H9 (cell line): ENCODE data around the gene TRAPPC14. TPM values are rescaled to one million over a fixed set of nuclear protein-coding genes. Genes with fewer than 3 reads are reported as not detected.

ENCODE experiments used
- DNase-seq: peaks from one replicate; pipeline ENCODE4 v3.0.0-alpha.2; 2017
- H2AFZ ChIP-seq: one replicate; pipeline ENCODE4 v1.6.1; 2013; ENCODE audit warnings: mild to moderate bottlenecking, low read length, control low read depth, moderate library complexity
- H2AK5ac ChIP-seq: 2 replicates; pipeline ENCODE4 v1.6.1; 2013; ENCODE audit warnings: low read length, control low read depth, mixed read lengths; ENCODE audit not compliant: insufficient read length
- H2BK120ac ChIP-seq: one replicate; pipeline ENCODE4 v1.6.1; 2013; ENCODE audit warnings: low read depth, mild to moderate bottlenecking, low read length, control low read depth, inconsistent platforms; ENCODE audit not compliant: poor library complexity, severe bottlenecking
- H2BK12ac ChIP-seq: 2 replicates; pipeline ENCODE4 v1.6.1; 2013; ENCODE audit warnings: low read length, control low read depth, mixed read lengths, low read depth; ENCODE audit not compliant: insufficient read length
- H2BK15ac ChIP-seq: 2 replicates; pipeline ENCODE4 v1.6.1; 2013; ENCODE audit warnings: low read depth, low read length, control low read depth
- H2BK20ac ChIP-seq: one replicate; pipeline ENCODE4 v1.6.1; 2013; ENCODE audit warnings: low read depth, mild to moderate bottlenecking, low read length, control low read depth, inconsistent platforms; ENCODE audit not compliant: poor library complexity, severe bottlenecking
- H2BK5ac ChIP-seq: 2 replicates; pipeline ENCODE4 v1.6.1; 2013; ENCODE audit warnings: low read length, control low read depth, mixed read lengths; ENCODE audit not compliant: insufficient read length
- H3K14ac ChIP-seq: 2 replicates; pipeline ENCODE4 v1.6.1; 2013; ENCODE audit warnings: low read length, control low read depth; ENCODE audit not compliant: insufficient read depth
- H3K18ac ChIP-seq: 2 replicates; pipeline ENCODE4 v1.6.1; 2013; ENCODE audit warnings: low read depth, mild to moderate bottlenecking, mixed read lengths, low read length, control low read depth; ENCODE audit not compliant: insufficient read length
- H3K23ac ChIP-seq: 2 replicates; pipeline ENCODE4 v1.6.1; 2013; ENCODE audit warnings: low read length, control low read depth, mixed read lengths, low read depth; ENCODE audit not compliant: insufficient read length
- H3K23me2 ChIP-seq: 2 replicates; pipeline ENCODE4 v1.6.1; 2013; ENCODE audit warnings: low read depth, mild to moderate bottlenecking, mixed read lengths, low read length, control low read depth; ENCODE audit not compliant: insufficient read length, poor library complexity, severe bottlenecking
- H3K27ac ChIP-seq: 2 replicates; pipeline ENCODE4 v1.5.1; 2013; ENCODE audit warnings: low read length, control low read depth, mixed read lengths, low read depth; ENCODE audit not compliant: insufficient read length
- H3K27me3 ChIP-seq: 2 replicates; pipeline ENCODE4 v1.6.1; 2013; ENCODE audit warnings: low read length, control low read depth, inconsistent platforms; ENCODE audit not compliant: insufficient read depth
- H3K4ac ChIP-seq: 2 replicates; pipeline ENCODE4 v1.6.1; 2013; ENCODE audit warnings: low read depth, mild to moderate bottlenecking, control low read depth, inconsistent platforms, low read length, moderate library complexity
- H3K4me1 ChIP-seq: 2 replicates; pipeline ENCODE4 v1.6.1; 2013; ENCODE audit warnings: low read length, control low read depth, inconsistent platforms; ENCODE audit not compliant: insufficient read depth
- H3K4me2 ChIP-seq: 2 replicates; pipeline ENCODE4 v1.6.1; 2013; ENCODE audit warnings: low read length, control low read depth, mixed read lengths; ENCODE audit not compliant: insufficient read length, insufficient read depth
- H3K56ac ChIP-seq: 2 replicates; pipeline ENCODE4 v1.6.1; 2013; ENCODE audit warnings: low read depth, mild to moderate bottlenecking, mixed read lengths, low read length, control low read depth; ENCODE audit not compliant: insufficient read length
- H3K79me1 ChIP-seq: 2 replicates; pipeline ENCODE4 v1.6.1; 2013; ENCODE audit warnings: low read depth, mild to moderate bottlenecking, moderate library complexity, low read length, control low read depth, inconsistent platforms; ENCODE audit not compliant: insufficient read depth, poor library complexity, severe bottlenecking
- H3K79me2 ChIP-seq: 2 replicates; pipeline ENCODE4 v1.6.1; 2013; ENCODE audit warnings: low read length, control low read depth, inconsistent platforms; ENCODE audit not compliant: insufficient read depth
- H3K9ac ChIP-seq: 2 replicates; pipeline ENCODE4 v1.6.1; 2013; ENCODE audit warnings: low read length, control low read depth, mixed read lengths; ENCODE audit not compliant: insufficient read length; ENCODE audit errors: extremely low read depth
- H3K9me3 ChIP-seq: one replicate; pipeline ENCODE4 v1.6.1; 2013; ENCODE audit warnings: low read depth, low read length, inconsistent platforms; ENCODE audit not compliant: control insufficient read depth
- H3T11ph ChIP-seq: one replicate; pipeline ENCODE4 v1.6.1; 2013; ENCODE audit warnings: mild to moderate bottlenecking, low read length, control low read depth, inconsistent platforms
- H4K20me1 ChIP-seq: one replicate; pipeline ENCODE4 v1.6.1; 2013; ENCODE audit not compliant: control insufficient read depth, insufficient read length, insufficient read depth
- H4K5ac ChIP-seq: 2 replicates; pipeline ENCODE4 v1.6.1; 2013; ENCODE audit warnings: low read depth, mild to moderate bottlenecking, mixed read lengths, low read length, control low read depth; ENCODE audit not compliant: insufficient read length
- H4K8ac ChIP-seq: replicated peaks from 2 replicates; pipeline ENCODE4 v1.6.1; 2013; ENCODE audit warnings: low read length, control low read depth, mixed read lengths, low read depth; ENCODE audit not compliant: insufficient read length
- H4K91ac ChIP-seq: 2 replicates; pipeline ENCODE4 v1.6.1; 2013; ENCODE audit warnings: low read depth, mild to moderate bottlenecking, moderate library complexity, mixed read lengths, low read length, control low read depth; ENCODE audit not compliant: insufficient read length
- H3K27ac Mint-ChIP-seq, 3 experiments: 2 replicates in 2 of 3; 3 replicates in 1 of 3; pipeline ENCODE4 v1.8.0; 2020 to 2021; ENCODE audit warnings: mixed read lengths in 3 of 3, mild to moderate bottlenecking in 1 of 3, moderate library complexity in 1 of 3
- H3K27me3 Mint-ChIP-seq: 2 replicates; pipeline ENCODE4 v1.8.0; 2021; ENCODE audit warnings: low read depth, mild to moderate bottlenecking, moderate library complexity, mixed read lengths
- H3K36me3 Mint-ChIP-seq, 3 experiments: 2 replicates in 2 of 3; 3 replicates in 1 of 3; pipeline ENCODE4 v1.8.0; 2020 to 2021; ENCODE audit warnings: low read depth in 3 of 3, mixed read lengths in 3 of 3; ENCODE audit not compliant: insufficient read depth in 1 of 3
- H3K4me1 Mint-ChIP-seq, 2 experiments: 2 replicates each; pipeline ENCODE4 v1.8.0; 2020; ENCODE audit warnings: mixed read lengths in 2 of 2
- H3K4me3 Mint-ChIP-seq, 2 experiments: 2 replicates in 1 of 2; 3 replicates in 1 of 2; pipeline ENCODE4 v1.8.0; 2020 to 2021; ENCODE audit warnings: mild to moderate bottlenecking in 2 of 2, mixed read lengths in 2 of 2, moderate library complexity in 1 of 2
- H3K9me3 Mint-ChIP-seq, 2 experiments: 2 replicates in 1 of 2; 3 replicates in 1 of 2; pipeline ENCODE4 v1.8.0; 2020; ENCODE audit warnings: mild to moderate bottlenecking in 2 of 2, mixed read lengths in 2 of 2, moderate library complexity in 1 of 2
- CTCF ChIP-seq: fragments of 200-600 bp; sonication (generic); conservative IDR thresholded peaks from 3 replicates; pipeline ENCODE4 v1.8.0; 2021; ENCODE audit warnings: antibody characterized with exemption, mild to moderate bottlenecking
- WGBS: extraction: QIAGEN DNeasy Blood & Tissue Kit; methylation state at CpG from one replicate; pipeline ENCODE4 v1.1.7; 2013; ENCODE audit warnings: missing lambda C conversion rate, low lambda C conversion rate, mixed read lengths; ENCODE audit not compliant: insufficient read length; ENCODE audit errors: extremely low coverage; 5-methylcytosine and 5-hydroxymethylcytosine counted together
- total RNA-seq: library from RNA; stranded (reverse); gene quantifications from 2 replicates; pipeline ENCODE4 v1.2.1, GENCODE V29; 2021

TRAPPC14 gene
- total RNA-seq, 1 experiment from 2014 or later = 32.8 TPM

GRCh38 chr7:100141555-100141949 is 17.0 kb downstream of the TRAPPC14 start:
- DNase-seq = no peak
- no peaks in the 10 kb centered on the region; a peak in 2 of 7 replicates for H3K36me3 Mint-ChIP-seq
- Histone ChIP-seq H2BK15ac (no peak overlapping the region), H3K14ac (no peak overlapping the region), H2BK120ac (no peak overlapping the region), H2AK5ac (no peak overlapping the region), H3K18ac (no peak overlapping the region), H4K5ac (no peak overlapping the region), H3K4me2 (no peak overlapping the region), H3K9me3 (no peaks in the 10 kb centered on the region), H3K56ac (no peak overlapping the region), H3K9ac (no peak overlapping the region), H3K23ac (no peak overlapping the region), H3K4me1 (no peaks in the 10 kb centered on the region), H3K4ac (no peak overlapping the region), H3K23me2 (no peaks in the 10 kb centered on the region), H4K8ac (no peak overlapping the region), H3K27ac (no peak overlapping the region), H4K91ac (no peak overlapping the region), H2BK5ac (no peak overlapping the region), H3K79me1 (no peaks in the 10 kb centered on the region), H2BK12ac (no peak overlapping the region), H3K27me3 (no peaks in the 10 kb centered on the region), H2BK20ac (no peak overlapping the region), H4K20me1 (no peaks in the 10 kb centered on the region), H2AFZ (no peak overlapping the region), H3T11ph (no peak overlapping the region), H3K79me2 (no peaks in the 10 kb centered on the region)
- TF ChIP-seq CTCF = no peak
- peaks cover 10 to 12% of the 10 kb centered on the region in 2 experiments for H3K4me1 Mint-ChIP-seq
- H3K4me3 Mint-ChIP-seq = no peak overlapping the region
- peaks cover 4% of the 10 kb centered on the region; the same call in 1 of the 2 replicates for H3K27me3 Mint-ChIP-seq
- no CpG with 5 or more reads among the region's 3 CpGs for WGBS
- H3K9me3 Mint-ChIP-seq = no peaks in the 10 kb centered on the region
- H3K27ac Mint-ChIP-seq = no peak overlapping the region
